HG02973 (cell line): ENCODE results near the gene HOXB6.

ENCODE experiments used
- ATAC-seq: cut with Tn5 transposase; IDR thresholded peaks from one replicate; pipeline ENCODE4 v1.9.1; 2021; ENCODE audit warnings: moderate library complexity; ENCODE audit not compliant: unreplicated experiment

Gene HOXB6

DNA sequence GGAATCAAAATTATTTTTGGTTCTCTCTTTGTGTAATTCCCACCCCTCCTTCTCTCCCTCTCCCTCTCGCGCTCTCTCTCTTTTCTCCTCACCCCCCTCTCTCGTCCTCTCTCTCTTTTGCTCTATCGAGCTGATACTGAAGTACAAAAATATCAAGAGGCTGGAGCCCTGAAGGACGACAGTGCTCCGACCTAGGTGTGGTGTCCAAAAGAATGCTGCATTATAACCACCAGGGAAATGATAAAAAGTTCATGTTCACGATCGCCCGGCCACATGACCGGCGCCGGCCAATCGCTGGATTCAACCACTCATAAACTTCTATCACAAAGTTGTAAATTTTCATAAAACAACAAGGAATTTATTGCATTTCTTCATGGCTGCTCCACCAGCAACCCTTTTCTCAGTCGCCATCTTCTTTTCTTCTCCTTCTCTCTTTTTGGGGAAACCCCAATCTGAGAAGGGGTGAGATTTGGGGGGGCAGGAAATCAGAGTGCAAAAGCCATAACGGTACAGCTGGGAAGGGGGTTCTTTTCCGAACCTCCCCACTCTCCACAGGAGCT lies at the start of gene HOXB6:
TSS of gene HOXB6 (minus strand) at position 217 of the 560 bp plus-strand sequence. CDS start 6,836 bp downstream, outside the sequence.
- no peak for ATAC-seq

DNA sequence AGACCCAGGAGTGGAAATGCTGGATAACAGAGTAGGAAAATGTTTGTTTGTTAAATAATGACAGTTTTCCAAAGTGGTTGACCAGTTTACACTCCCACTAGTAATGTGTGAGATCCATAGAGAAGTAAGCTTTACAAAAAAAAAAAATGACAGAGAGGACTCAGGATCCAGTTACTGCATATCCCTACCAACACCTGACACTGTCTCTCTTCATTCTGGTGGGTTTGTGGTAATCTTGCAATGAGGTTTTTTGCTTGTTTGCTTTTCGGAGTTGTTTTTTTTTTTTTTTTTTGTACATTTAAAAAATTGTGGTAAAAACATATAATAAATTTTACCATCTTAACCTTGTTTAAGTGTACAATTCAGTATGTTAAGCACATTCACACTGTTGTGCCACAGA lies 45.0 kb upstream of the HOXB6 start:
- ATAC-seq = no peak

DNA sequence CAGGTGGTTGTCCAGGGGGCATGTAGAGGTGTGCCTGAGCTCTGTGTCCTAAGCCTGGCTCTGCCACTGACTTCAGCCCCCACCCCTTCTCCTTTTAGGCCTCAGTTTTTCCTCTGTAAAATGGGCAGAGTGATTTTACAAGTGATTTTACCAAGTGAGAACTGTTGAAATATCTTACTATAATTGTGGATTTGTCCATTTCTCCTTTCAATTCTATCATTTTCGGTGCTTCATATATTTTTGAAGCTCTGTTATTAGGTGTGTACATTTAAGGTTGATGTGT lies 43.1 kb upstream of the HOXB6 start:
- ATAC-seq = no peak

DNA sequence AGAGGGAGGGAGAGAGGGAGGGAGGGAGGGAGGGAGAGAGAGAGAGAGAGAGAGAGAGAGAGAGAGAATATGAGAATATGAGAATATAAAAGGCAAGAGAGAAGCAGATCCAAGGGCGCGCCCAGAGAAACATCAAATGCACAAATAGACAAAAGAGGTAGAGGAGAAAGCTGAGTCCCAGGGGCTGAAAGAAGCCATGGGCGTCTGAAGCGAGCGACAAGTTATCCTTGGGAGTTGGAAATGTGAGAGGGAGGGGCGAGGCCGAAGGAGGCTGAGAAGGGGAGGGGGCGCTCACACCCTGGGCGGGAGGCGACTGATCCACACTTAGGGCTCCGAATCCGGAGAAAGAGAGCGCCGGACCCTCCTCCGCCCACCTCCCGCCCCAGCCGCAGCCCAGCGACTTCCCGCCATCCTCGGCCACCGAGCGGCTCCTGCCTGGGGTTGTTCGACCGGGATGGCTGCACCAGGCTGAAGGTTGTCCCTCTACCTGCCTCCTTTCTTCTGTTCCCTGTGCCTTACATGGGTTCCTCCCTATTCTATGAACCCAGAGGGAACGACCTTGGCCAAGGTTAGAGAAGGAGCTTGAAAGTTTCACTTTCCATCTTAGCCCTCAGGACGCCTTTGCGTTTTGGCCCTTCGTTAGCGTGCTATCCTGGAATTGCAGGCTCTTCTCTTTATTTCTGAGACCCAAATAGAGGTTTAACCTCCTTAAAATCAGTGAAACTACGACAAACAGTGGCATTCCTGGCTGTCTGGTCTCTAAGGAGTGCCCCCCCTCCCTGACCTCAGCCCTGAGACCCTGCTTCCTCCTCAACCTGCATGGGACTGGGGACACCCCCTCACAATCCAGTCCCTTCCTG lies 42.5 kb upstream of the HOXB6 start:
- ATAC-seq = no peak

DNA sequence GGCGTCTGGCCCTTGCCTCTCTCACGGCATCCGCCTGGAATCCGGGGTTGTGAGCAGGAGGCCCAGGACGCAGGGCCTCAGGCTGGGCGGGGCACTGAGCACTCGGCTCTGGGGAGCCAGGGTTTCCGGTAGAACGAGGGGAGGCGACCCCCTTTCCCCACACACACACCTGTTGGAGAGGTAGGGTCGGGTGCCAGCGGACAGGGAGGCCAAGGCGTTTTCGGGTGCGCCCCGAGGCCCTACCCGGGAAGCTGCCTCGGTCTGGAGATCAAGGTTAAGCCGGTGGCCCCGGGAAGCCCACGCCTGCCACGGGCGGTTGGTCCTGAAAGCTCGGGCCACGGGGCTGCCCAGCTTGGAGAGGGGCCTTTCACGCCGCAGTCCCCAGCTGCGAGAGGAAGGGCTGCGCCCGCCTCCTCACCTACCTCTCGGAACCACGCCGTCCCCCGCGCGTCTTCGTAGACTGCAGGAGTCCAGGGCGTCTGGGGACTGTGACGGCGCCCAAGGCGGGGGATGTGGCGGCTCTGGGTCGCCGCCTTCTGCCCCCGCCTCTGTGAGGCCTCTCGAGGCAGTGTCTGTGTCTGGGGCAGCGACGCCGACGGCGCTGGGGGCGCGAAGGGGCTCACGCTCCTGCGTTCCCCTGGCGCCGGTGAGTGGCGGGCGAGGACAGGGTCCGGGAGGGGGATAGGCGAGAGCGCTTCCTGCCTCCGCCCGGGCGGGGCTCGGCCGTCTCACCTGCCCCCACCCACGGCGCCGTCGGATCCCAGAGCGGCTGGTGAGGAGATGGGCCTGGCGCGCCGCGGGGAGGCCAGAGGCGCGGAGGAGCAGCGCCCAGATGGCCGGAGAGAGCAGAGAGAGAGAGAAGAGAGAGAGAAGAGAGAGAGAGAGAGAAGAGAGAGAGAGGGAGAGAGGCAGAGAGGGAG lies 41.7 kb upstream of the HOXB6 start:
- ATAC-seq = no peak

DNA sequence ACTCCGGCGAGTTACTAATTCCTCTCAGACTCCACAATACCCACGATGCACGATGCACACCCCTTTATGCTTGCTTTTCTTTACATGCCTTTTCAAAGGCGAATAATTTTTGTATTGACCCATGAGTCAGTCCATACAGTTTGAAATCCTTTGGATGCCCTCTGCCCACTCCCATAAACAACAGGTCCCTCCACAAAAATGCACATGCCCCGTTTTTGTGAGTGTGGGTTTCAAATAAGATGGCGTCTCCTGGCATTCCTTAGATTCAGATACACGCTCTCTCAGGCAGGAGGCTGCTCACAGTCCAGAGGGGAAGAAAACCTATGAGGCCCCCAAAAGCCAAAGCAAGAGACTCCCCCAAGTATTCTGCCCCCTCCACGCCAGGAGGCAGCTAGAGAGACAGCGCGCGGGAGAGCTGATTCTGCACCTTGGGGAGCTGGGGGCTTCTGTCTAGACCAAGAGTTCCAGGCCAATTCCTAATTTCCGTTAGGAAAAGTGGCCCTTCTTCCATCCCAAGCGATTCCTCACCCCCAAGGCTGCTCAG lies 40.9 kb upstream of the HOXB6 start:
- no peak for ATAC-seq

DNA sequence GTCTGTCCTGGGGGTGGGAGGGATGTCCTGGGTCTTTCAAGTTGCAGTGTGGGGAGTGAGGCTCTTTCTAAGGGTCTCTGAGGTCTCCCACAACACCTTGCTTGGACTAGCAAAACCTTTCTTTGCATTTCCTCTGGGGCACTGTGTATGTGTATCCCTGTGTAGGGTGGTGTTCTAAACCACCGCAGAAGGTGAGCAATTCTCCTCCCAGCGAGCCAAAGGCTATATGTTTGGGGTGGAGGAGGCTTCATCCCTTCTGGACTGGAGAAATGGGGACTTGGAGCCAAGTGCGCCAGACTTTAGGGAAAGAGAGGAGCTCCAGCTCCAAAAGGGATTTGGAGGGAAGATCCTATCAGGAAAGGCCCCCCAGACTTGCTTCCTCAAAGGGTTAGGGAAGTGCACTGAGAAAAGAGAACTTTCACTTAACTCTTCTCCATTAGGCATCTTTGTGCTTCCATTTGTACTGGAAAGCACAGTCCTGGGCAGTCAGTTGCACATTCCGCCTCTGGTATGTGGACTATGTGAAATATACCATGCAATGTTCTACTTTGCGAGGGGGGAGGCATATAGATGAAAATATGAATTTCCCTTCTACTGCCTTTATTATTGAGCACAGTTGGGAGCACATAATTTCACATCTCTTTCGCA lies 40.2 kb upstream of the HOXB6 start:
- no peak for ATAC-seq

DNA sequence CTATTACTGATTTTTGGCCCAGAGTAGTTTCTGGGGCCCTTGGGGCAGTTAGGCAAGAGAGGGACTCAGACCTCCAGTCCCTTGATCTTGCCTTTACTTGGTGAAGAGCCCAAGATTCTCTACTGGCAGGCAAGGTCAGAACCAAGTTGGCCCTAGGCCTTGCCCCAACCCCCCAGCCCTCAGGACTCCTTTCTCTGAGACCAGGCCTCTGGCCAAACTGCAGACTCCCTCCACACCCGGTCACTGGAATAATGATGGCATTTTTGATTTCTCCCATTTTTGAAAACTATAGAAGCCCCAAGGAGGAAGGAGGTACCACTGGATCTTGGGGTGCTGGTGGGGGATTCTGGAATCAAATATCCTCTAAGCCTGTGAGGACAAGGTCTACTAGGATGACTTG lies 39.4 kb upstream of the HOXB6 start:
- no peak for ATAC-seq

DNA sequence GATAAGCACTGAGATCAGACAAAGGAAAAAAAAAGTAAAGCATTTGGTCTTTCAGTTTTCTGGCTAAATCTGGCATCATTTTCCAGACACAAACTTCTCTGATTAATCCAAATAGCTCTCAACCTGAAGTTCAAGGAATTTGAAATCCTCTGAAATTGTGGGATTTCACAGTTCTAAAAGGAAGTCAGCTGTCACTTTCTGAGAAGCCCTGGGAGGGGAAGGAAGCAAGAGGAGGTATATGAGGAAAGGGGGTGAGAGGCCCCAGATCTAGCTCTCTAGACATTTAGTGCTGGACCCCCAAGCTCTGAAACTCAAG lies 38.9 kb upstream of the HOXB6 start:
- no peak for ATAC-seq

DNA sequence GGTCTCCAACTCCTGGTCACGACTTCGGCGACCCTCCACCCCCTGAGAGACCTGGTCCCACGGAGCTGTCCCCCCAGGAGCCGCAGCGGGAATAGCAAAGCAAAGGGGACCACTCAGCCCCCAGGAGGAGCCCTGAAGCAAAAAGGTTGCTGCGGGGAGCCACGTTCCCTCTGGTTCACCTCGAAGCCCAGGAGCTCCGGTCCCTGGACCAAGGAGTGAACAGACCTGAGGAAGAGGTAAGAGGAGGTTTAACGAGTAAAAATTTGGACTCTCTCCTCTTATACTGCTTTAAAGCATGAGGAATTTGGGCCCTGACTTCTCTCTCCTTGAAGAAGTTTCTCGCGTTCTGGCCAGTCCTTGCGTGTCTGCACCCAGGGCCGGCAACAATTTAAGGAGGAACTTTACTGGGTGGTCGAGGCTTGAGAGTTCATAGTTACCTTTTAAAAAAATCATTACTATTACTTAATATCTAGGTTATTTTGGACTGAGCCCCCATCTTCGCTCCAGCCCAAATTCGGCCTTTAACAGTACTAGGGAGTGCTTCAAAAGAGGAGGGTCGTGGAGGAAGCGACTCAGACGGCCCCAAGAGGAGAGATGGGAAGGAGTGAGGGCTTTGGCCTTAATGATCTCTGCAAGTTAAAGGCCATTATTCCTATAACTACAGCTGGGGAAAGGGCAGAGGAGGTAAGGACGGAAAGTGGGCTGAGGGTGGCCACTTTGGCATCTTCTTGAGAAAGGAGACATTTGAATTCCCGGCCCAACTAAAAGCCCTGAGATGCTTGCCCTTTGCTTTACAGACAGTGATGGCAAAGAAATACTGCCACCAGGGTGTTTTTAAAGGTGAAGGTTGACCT lies 38.3 kb upstream of the HOXB6 start:
- no peak for ATAC-seq

DNA sequence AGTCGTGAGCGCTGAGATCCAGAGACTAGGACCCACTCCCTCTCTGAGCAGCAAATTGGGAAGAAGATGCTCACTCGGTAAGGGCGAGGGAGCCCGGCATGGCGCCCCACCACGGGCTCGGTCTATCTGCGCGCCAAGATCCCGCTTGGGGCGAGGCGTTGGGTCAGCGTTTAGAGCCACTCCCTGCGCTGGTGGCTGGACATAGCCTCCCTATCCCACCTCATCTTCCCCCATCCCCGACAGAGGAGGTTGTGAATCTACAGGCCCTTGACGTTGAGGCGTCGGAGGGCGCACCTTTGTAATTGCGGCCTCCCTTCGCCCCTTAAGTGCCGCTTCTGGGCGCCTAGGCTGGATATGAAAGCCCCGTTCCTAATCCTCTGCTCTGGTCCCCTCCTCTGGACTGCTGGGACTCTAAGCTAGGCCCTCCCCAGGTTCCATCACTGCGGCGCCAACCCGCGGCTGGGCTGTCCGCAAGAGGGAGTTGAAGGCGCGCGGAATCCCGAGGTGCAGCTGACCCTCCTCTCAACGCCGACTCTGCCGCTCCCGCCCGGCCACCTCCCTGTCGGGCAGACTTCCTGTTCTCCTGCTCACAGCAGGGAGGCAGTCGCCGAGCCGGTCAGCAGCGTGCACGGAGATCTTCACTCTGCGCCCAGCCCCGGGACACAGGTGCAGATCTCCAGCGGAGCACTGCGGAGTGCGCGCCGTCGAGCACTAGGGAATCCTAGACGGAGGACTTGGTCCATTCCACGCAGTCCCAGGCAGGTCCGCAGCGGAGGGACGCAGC lies 37.5 kb upstream of the HOXB6 start:
- no peak for ATAC-seq

DNA sequence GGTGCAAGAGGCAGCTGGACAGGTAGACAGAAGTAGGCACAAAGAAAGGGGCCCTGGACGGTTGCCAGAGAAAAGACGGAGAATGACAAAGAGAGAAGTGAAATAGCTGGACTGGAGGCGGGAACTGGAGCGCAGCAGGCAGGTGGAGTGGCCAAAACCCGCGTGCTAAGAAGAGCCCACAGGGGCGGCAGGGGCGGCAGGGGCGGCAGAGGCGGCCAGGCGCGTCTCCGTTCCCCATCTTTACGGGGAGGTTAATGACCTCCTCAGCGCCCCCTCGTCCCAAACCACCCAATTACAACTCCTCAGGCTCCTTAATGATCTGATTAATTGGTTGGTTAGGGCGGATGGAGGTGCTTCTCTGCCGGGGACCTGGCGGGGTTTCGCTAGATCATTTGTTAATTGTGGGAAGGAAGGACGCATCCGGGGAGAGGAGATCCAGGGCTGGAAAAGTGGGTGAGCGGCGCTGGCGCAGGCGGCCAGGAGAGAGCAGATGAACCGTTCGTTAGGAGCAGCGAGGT lies 36.8 kb upstream of the HOXB6 start:
- ATAC-seq = no peak

DNA sequence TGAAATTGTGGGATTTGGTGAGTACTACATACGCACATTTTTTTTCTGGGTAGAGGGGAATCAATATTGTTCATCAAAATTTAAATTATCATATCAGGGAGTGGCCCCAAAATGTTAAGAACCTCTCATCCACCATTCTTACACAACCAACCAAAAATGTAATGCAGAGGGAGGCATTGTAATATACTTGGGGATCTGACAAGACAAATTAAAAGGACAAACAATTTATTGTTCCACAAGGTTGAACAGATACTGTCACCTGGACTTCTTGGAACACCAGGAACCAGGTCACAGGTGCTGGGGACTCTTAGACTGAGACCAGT lies 36.0 kb upstream of the HOXB6 start:
- ATAC-seq = no peak

DNA sequence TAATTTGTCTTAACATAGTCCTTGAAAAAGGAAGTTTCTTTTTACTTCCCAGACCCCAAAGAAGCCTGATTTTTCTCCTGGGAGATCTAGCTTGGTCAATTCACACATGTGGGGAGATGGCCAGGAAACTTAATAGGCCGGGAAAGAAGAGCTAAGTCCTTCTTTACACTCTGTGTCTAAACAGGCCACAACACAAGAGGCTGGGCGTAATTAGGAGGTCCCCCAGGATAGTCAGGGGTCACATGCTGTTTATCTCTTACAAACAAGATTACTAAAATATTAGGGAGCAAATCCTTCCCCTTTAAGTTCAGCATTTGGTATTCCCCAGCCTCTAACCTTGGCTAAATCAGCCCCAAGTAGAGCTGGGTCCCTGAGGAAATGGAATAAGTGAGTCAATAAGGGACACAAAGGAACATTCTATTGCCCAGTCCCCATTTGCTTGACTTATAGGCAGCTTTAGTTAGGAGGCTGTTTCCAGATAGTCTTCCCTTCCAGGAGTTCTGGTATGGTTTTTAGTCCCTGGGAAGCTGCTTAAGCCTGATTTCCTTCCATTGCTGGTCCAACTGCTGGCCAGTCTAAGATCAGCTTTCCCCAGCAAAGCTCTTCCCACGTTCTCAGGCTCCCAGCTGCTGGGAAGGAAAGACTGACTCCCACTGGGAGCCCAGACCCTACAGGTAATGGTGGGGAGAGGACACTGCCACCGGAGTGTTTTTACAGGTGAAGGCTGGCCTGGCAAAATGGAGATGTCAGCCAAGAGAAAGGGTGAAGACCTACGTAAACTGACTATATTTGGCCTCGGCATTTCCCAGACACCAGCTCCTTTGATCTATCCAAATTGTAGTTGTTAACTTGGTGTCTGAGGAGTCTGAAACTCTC lies 35.4 kb upstream of the HOXB6 start:
- no peak for ATAC-seq

DNA sequence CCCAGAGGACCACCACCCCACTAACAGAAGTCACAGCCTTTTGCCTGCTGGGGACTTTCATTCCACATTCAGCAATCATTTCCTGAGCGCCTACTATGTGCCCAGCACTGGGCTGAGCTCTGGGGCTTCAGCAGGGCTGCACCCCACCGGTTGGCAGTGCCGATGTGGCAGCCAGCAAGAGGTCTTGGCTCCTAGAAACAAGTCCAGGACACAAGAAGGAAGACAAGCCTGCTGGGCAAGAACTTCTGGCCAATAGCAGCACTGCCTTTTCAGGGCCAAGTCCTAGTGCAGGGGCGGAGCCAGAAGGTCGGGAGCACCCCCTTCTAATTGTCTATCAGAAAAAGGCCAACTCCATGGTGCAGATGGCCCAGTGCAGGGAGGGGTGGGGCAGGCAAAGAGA lies 34.4 kb upstream of the HOXB6 start:
- ATAC-seq = no peak

DNA sequence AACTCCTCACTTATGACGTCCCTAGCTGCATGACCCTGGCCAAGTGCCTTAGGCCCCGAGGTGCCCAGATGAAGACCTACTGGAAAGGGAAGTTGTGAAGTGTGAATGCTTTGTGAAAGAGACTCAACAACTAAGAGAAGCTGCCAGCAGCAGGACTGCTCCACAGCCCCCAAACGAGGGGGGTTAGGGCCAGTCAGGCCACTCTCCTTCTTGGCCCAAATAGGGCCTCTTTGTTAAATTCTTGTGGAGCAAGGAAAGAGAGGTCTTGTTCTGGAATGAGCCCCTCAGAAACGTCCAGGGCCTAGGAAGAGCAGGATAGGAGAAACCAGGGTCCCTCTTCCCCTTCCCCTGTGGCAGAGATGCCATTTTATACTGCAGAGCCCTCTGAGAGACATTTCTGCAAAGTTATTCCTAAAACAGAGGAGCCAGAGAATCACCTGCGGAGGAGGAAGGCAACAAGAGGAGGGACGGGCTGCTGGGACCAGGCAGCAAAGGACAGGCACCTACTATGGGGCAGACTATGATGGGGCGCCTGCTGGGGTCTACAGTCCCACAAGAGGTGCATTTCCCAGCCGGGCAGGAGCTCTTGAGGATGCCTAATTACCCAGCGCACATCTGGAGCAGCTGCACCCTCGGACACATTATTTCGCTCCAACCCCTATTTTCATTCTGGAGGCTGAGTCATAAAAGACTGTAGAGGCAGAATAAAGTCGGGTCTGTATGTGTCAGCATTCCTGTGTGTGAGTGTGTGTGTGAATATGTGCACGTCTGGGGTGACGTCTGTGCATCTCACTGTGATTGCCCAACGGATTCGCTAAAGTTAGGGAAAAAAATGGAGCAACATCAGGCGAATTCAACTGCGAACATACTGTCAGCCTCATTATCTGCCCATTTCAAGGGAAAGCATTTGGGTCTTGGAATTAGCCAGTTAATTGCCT lies 32.8 kb upstream of the HOXB6 start:
- no peak for ATAC-seq
